ENCODE results near the gene ABTB2.

ABTB2 gene

DNA sequence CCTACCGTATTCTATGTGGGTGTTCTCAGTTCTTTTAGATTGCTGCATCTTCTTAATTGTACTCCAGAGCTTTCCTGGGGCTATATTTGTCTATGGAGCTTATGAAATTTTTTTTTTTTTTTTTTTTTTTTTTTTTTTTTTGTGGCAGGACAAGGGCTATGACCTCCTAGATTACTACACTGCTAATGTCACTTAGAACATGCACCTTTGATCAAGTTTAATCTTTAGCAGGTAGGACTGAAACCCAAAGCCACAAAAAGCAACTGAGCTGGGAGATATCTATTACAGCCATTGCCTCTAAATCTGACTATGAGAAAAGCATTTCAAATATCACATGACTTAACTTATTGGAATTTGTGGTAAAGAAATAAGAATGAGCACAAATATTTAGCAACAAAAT, 21.7 kb upstream of the ABTB2 start:
- Mint-ChIP-seq H3K27ac (no peak overlapping the region), H3K4me1 (peaks cover 8% of the 10 kb centered on the region), H3K4me3 (no peak overlapping the region), H3K27me3 (peaks cover 7% of the 10 kb centered on the region), H3K9me3 (peaks cover 19 to 28% of the 10 kb centered on the region in 2 donors)
- DNase-seq (no peak), ATAC-seq (no peak)

DNA sequence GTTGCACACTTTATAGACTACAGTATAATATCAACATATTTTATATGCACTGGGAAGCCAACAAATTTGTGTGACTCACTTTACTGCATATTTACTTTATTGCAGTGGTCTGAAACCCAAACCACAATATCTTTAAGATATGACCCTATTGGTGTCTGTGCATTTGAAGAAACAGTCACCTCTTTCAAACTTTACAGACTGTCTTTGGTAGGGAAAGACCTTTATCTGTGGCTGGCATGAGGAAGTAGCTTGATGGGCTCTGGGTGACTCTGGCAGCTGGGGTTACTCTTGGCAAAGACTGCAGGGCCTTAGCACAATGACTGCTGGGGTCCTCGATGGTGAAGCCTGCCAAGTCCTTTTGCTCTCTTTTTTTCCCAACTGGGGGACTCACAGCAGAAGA, 21.3 kb upstream of the ABTB2 start:
- Mint-ChIP-seq H3K4me3 (no peak overlapping the region), H3K27ac (no peak overlapping the region), H3K9me3 (peaks cover 23 to 33% of the 10 kb centered on the region in 2 donors), H3K4me1 (peaks cover 8% of the 10 kb centered on the region), H3K27me3 (peaks cover 7% of the 10 kb centered on the region)
- DNase-seq (no peak), ATAC-seq (no peak)

DNA sequence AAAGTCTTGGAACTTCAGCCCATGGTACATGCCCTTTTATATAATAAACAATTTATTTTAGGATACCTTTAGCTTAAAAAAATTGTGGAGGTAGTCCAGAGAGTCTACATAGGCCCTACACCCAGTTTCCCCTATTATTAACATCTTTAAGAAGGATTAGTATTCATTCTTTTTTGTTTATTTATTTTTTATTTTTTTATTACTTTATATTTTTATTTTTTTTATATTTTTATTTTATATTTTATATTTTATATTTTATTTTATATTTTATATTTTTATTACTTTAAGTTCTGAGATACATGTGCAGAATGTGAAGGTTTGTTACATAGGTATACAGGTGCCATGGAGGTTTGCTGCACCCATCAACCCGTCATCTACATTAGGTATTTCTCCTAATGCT, 15.9 kb upstream of the ABTB2 start:
- H3K4me3 Mint-ChIP-seq, result no peak overlapping the region
- H3K4me1 Mint-ChIP-seq, result peaks cover 18% of the 10 kb centered on the region
- no peak overlapping the region for H3K27ac Mint-ChIP-seq
- H3K27me3 Mint-ChIP-seq, result peaks cover 9% of the 10 kb centered on the region
- no peak for ATAC-seq
- DNase-seq, result no peak
- peaks cover 28 to 34% of the 10 kb centered on the region in 2 donors for H3K9me3 Mint-ChIP-seq

DNA sequence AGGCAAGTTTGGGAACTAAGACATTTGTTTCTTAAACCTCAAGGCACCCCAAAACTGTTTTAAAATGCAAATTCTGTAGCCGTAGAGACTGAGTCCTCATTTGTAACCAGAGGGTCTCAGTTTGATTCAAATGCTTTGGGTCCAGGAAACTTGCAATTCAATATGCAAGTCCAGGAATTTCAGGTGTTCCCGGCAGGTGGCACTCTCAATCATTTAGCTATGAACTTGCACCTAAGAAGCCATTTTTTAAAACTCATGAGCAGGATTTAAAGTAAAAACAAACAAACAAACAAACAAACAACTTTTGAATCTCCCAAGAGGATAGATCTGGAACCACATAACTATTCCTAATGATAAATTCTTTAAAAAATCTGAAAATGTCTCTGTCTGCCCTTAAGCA, 8.7 kb upstream of the ABTB2 start:
- Mint-ChIP-seq H3K4me3 (no peak overlapping the region), H3K4me1 (peaks cover 29% of the 10 kb centered on the region), H3K9me3 (peaks cover 0 to 2% of the 10 kb centered on the region in 2 donors), H3K27me3 (peaks cover 24% of the 10 kb centered on the region), H3K27ac (no peak overlapping the region)
- DNase-seq (no peak), ATAC-seq (no peak)

DNA sequence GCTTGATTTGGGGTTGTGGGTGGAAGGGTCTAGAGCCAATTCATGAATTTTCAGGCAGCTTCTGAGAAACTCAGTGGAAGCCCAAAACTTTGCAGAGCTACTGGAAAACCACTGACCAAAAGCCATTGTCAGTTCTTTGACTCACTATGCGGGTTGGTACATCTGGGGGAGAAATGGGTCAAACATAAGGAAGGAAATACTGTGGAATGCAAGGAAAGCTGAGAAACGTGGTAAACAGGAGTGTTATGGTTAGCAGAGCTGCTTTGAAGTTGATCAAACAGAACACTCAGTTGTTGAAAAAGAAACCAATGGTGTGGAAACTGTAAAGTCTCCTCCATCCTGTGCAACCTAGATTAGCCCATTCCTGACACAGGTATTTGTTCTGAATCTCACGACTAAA, 6.3 kb upstream of the ABTB2 start:
- no peak overlapping the region for H3K27ac Mint-ChIP-seq
- no peak for DNase-seq
- H3K4me3 Mint-ChIP-seq, result peak overlapping the region in 1 of 2 donors; percentile 14
- ATAC-seq, result peak; percentile 52
- peaks cover 40% of the 10 kb centered on the region for H3K27me3 Mint-ChIP-seq
- H3K9me3 Mint-ChIP-seq, result no peaks in the 10 kb centered on the region
- H3K4me1 Mint-ChIP-seq, result peaks cover 25% of the 10 kb centered on the region

DNA sequence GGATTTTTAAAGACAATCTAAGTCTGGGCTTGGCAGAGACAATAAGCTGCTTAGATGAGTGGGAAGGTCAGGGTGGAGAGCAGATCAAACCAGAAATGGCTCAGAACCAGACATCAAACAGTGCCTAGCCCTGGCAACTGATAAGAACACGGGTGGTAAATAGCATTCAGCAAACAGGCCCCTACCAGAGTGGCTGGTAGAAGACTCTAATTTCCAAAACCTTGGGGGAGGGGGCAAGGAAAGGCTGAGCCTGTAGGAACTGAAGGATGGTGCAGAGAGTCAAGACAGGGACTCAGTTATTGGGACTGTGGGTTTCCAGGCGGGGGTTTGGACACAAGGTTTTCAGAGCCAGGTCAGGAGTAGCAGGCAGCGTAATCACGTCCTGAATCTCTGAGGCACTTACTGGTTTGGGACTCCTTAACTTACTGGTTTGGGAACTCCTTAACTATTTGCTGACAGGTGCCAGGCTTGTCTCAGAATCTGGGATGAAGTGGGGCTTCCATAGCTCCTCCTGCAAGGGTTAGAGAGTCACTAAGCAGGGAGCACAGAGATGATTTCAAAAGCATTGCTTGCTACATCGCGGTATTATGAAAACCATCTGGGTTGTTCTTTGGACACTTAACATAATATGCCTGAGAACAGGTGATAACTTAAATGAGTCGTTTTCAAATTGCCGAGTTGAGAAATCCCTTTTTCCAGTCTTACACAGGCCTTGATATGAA, 5.7 kb upstream of the ABTB2 start:
- ATAC-seq (peak; percentile 7), DNase-seq (no peak)
- Mint-ChIP-seq H3K27me3 (peaks cover 35% of the 10 kb centered on the region), H3K9me3 (no peaks in the 10 kb centered on the region), H3K4me3 (peak overlapping the region in 1 of 2 donors; percentile 14), H3K4me1 (peaks cover 30% of the 10 kb centered on the region), H3K27ac (no peak overlapping the region)

DNA sequence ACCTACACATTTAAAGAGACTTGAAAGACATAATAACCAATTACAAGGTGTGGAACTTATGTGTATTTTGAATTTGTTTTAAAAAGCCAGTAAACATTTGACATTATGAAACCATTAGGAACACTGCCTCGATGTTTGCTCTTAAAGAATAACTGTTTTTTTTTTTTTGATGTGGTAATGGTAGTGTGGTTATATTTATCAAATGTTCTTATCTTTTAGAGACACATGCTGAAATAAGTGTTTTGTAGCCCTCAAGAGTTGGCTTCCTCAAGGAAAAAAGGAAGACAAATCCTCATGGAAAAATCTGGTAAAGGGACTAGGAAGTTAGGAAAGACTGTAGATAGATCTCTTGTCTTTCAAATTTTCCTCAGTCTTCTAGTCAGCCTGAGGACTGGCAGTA, 2.2 kb upstream of the ABTB2 start:
- DNase-seq (no peak), ATAC-seq (no peak)
- H3K4me3 Mint-ChIP-seq, result no peak overlapping the region
- H3K9me3 Mint-ChIP-seq, result no peaks in the 10 kb centered on the region
- H3K27me3 Mint-ChIP-seq, result peaks cover 43% of the 10 kb centered on the region
- peaks cover 50% of the 10 kb centered on the region for H3K4me1 Mint-ChIP-seq
- H3K27ac Mint-ChIP-seq, result no peak overlapping the region

DNA sequence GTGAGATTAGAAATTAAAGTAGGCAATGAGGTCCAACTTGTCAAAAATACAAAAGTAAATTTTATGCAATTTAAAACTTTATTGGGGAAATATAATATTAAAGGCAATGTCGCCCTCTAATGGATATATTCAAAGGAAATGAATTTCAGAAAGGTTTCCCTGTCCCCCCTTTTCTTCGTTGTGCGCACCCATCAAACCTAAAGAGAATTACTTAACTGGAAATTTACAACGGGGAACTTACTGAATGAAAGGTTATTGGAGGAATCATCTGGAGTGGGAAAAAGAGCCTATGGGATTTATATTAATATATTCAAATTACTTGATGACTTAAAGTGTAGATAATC, 1.7 kb upstream of the ABTB2 start:
- Mint-ChIP-seq H3K4me1 (peaks cover 50% of the 10 kb centered on the region), H3K9me3 (no peaks in the 10 kb centered on the region), H3K4me3 (peak overlapping the region; percentile 87 to 93), H3K27ac (no peak overlapping the region), H3K27me3 (peaks cover 49% of the 10 kb centered on the region)
- DNase-seq (no peak), ATAC-seq (no peak)

DNA sequence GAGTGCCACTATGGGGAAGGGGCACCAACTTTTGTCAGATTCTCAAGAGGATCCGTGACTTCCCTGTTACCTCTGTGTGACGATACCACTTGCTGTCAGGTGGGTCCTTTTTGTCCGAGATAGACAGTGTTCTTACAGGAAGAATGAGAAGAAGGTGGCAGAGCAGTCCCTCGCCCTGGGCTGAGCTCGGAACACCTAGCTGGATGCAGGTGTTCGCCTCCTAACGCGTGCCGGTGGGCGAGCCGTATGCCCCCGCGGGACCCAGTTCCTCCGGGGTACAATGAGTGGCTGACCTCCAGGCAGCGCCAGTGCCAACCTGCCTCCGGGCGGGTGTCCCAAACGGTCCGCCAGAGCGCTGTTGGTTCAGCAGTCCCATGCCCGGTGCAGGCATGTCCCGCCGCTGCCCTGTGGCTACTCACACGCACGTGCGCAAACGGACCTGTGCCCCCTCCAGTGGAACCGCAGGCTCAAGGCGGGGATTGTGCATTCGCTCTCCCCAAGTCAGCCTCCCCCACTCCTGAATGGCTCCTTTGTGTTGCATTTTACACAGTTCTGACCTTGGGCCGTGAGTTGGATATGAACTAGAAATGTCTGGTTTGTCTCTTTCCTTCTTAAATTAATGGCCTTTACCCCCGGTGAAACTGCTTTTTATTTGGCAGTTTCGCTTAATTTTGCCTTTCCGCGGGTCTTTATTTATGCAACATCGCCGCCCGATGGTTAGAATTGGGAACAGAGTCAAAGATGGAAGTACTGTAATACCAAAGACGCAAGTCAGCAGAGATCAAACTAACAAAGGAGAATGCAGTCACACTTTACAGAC, 1.1 kb upstream of the ABTB2 start:
- Mint-ChIP-seq H3K27ac (peak overlapping the region in 1 of 2 donors; percentile 59), H3K9me3 (no peaks in the 10 kb centered on the region), H3K27me3 (peaks cover 54% of the 10 kb centered on the region), H3K4me3 (peak overlapping the region; percentile 87 to 93), H3K4me1 (peaks cover 45% of the 10 kb centered on the region)
- ATAC-seq, result peak; percentile 14
- DNase-seq, result peak; percentile 74 to 76

DNA sequence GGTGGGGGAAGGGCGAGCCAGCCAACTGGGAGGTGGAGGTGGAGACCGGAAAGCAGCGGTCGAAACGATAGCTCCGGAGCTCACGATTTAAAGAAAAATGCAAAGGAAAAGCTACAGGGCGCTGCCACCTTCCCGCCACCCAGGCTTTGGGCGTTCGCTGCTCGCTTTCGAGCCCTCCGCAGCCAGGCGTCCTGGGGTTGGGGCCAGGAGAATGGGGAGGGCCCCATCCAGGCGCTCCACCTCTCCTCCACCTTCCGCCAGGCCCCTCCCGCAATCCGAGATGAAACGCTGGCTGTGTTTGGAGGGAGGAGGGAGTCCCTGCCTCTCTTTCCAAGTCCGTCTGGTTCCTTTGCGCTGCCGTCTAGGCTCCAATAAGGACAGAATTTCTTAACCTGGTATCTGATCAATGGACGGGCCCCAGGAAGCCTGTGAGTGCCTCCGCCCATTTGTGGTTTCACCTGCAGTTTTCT, 483 bp upstream of the ABTB2 start:
- Mint-ChIP-seq H3K9me3 (no peaks in the 10 kb centered on the region), H3K4me1 (peaks cover 38% of the 10 kb centered on the region), H3K27ac (peak overlapping the region in 1 of 2 donors; percentile 59), H3K4me3 (peak overlapping the region; percentile 87 to 93), H3K27me3 (peaks cover 57% of the 10 kb centered on the region)
- peak; percentile 37 for ATAC-seq
- DNase-seq, result no peak

DNA sequence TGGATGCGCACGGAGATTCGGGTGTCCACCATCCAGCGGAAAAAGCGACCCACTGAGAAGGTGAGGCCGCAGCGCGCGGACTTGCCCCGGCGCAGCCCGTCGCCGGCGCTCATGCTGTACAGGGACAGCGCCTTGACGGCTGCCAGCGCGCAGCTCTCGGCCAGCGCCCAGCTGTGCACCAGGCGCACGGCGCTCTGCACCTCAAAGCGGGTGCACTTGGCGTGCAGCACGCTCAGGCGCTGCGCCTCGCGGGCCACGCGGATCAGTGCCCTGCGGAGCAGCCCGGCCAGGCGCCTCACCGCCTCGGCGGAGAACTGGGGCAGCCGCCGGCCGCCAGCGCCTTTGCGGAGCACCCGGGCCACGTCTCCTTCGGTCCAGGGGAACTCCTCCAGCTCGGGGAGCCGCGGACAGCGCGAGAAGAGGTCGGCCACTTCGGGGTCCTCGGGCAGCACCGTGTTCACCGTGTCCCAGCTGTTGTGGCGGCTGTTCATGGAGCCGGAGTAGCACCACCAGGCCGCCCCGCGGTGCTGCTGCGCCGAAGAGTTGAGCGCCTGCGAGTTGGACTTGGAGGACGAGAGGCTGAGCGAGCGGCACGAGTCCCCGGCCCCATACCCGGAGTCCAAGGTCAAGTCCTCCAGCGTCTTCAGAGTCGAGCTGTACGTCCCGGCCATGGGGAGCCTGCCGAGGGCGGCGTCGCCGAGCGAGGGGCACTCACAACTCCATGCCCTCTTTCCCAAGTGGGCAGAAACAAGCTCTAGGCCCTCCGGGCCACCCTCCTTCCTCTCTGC, 703 bp downstream of the ABTB2 start:
- H3K9me3 Mint-ChIP-seq, result no peaks in the 10 kb centered on the region
- H3K4me3 Mint-ChIP-seq, result peak overlapping the region; percentile 87 to 93
- H3K27me3 Mint-ChIP-seq, result peaks cover 67% of the 10 kb centered on the region
- H3K4me1 Mint-ChIP-seq, result peaks cover 35% of the 10 kb centered on the region
- DNase-seq (peak; percentile 62 to 67), ATAC-seq (peak; percentile 58)
- no peak overlapping the region for H3K27ac Mint-ChIP-seq

DNA sequence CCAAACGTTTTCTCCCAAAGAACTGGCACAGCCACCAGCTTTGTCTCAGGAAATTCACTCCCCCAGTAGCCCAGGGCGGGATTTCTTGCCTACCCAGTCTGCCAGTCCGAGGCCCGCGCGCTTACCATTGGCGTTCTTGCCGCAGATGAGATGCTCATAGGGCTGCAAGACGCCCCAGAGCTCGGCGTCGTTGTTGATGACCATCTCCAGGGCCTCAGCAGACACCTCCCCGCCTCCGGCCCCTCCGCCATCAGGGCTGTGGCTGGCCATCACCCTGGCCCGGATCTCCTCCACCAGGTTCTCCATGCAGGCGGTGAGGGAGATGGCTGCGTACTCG, 1.3 kb downstream of the ABTB2 start:
- no peak for DNase-seq
- H3K4me3 Mint-ChIP-seq, result peak overlapping the region; percentile 87 to 93
- no peak overlapping the region for H3K27ac Mint-ChIP-seq
- peaks cover 71% of the 10 kb centered on the region for H3K27me3 Mint-ChIP-seq
- H3K9me3 Mint-ChIP-seq, result no peaks in the 10 kb centered on the region
- H3K4me1 Mint-ChIP-seq, result peaks cover 35% of the 10 kb centered on the region
- ATAC-seq, result no peak

DNA sequence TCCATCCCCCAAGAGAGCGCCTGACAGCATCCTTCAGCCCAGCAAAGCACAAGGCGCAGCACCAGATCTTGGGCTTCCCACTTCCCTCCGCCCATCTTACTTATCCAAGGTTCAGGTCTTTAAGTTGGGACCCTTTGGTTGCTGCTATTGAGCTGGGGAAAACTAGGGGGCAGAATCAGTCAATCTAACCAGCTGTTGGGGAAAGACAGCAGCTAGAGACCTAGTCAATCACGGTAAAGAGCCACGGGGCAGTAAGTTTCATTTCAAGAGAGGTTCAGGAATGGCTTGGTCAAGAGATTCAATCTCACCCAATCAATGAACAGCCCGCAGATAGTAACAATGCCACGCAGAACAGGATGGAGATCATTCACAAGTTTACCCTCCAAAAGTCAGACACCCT, 1.7 kb downstream of the ABTB2 start:
- H3K27me3 Mint-ChIP-seq, result peaks cover 71% of the 10 kb centered on the region

DNA sequence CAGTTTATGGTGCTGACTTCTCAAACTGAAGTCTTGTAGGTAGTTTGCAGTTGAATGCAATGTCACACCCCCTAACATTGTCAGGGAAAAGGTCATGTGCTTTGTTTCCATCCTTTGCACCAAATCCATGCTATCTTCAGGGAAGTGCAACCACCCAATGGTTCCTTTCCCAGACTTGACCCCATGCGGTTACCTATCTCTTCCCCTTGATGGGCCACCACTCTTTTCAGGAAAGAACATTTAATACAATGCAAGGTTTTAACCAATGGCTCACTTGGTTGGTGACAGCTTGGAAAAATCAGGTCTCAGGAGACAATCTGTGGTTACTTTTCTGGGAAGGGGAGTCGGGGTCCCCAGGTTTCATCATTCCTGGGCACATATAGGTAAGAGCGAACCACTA, 2.1 kb downstream of the ABTB2 start:
- no peak overlapping the region for H3K27ac Mint-ChIP-seq
- ATAC-seq (no peak), DNase-seq (no peak)
- no peaks in the 10 kb centered on the region for H3K9me3 Mint-ChIP-seq
- peaks cover 69% of the 10 kb centered on the region for H3K27me3 Mint-ChIP-seq
- peaks cover 35% of the 10 kb centered on the region for H3K4me1 Mint-ChIP-seq
- H3K4me3 Mint-ChIP-seq, result peak overlapping the region in 1 of 2 donors; percentile 87

More for the DNA sequence above, 1.7 kb downstream of the ABTB2 start:
- H3K9me3 Mint-ChIP-seq, result no peaks in the 10 kb centered on the region
- ATAC-seq (no peak), DNase-seq (no peak)
- peaks cover 35% of the 10 kb centered on the region for H3K4me1 Mint-ChIP-seq
- H3K4me3 Mint-ChIP-seq, result peak overlapping the region; percentile 87 to 93
- no peak overlapping the region for H3K27ac Mint-ChIP-seq

DNA sequence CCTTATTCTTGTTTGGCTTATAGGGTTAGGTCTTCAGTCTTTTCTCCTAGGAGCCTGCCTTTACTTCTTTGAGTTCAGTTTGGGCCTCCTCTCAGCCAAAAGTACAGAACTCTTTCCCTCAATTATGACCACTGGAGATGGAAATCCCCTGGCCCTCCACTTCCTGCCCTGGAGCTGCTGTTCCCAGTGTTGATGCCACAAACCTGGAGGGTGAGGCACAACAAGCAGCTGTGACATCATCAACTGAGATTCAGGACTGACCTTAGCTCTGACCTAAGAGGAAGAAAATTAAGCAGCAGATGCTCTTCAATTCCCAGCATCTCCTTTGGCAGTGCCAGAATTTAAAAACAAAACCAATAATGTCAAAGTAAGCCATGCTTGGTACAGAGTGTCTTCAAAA, 3.0 kb downstream of the ABTB2 start:
- Mint-ChIP-seq H3K9me3 (no peaks in the 10 kb centered on the region), H3K27me3 (peaks cover 60% of the 10 kb centered on the region), H3K4me3 (no peak overlapping the region), H3K4me1 (peaks cover 35% of the 10 kb centered on the region), H3K27ac (no peak overlapping the region)
- DNase-seq (no peak), ATAC-seq (no peak)

DNA sequence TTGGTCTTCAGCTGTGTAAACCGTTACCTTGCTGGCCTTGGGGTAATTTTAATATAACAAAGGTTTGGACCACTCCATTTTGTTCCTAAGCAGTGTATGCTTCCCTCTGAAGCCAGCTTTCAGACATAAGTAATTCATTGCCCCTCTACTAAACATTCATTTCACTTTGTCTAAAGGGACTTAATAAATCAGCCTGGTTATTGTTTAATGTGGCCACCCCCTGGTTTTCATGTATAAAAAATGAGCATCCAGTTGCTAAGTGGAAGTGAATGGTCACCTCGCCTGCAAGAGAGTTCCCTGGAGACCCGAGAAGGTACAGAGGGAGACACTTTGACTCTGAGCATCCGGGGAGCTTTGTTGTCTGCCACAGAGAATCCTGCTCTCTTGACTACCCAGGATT, 3.9 kb downstream of the ABTB2 start:
- Mint-ChIP-seq H3K27me3 (peaks cover 58% of the 10 kb centered on the region), H3K27ac (no peak overlapping the region), H3K9me3 (no peaks in the 10 kb centered on the region), H3K4me3 (no peak overlapping the region), H3K4me1 (peaks cover 29% of the 10 kb centered on the region)
- DNase-seq (no peak), ATAC-seq (no peak)
